Spleen (tissue), 7 donors: ENCODE results near the gene PLXND1.

Source experiments
- CTCF ChIP-seq, 11 experiments: fragments of 200-600 bp in 7 of 11; fragments of 450-650 bp in 4 of 11; sonication (generic) in 4 of 11; IDR thresholded peaks in 8 of 11; conservative IDR thresholded peaks in 3 of 11; 1 replicate in 7 of 11; 2 replicates in 4 of 11; pipeline versions ENCODE4 v1.4.0 to v1.8.0; 2016 to 2021; ENCODE audit warnings: antibody characterized with exemption in 11 of 11, inconsistent platforms in 4 of 11, mild to moderate bottlenecking in 1 of 11
- POLR2A ChIP-seq, 3 donors: fragments of 450-650 bp; IDR thresholded peaks; one replicate each; pipeline ENCODE4 v1.5.1; 2017; ENCODE audit warnings: antibody characterized with exemption in 3 of 3, mild to moderate bottlenecking in 1 of 3
- POLR2AphosphoS5 ChIP-seq, 3 donors: sonication (generic); formaldehyde crosslinking; IDR thresholded peaks; one replicate each; pipeline ENCODE4 v1.5.1; 2017; ENCODE audit warnings: antibody characterized with exemption in 3 of 3
- donor health status: DM: no; HTN: no; CAD: no; lungs with moderate emphysema.
- donor health status: DM: no; HTN: no; CAD: no.
- donor health status: DM: no; HTN: no; CAD: no.

DNA sequence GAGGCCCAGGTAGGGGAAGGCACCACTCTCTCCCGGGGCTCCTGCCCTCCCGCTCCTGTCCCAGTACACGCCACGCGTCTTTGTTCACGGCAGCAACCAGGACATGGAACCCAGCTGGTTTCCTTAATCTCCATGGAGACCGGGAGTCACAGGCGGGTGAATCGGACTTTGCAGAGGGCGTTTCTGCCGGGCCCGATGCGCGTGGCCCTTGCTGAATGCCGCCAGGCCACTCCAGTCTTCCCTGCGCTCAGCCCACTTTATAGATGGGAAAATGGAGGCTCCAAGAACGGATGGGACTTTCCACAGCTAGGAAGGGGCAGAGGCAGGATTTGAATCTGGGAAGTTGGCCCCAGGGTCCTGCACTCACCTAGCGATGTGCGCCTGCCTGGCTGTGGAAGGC lies 7.4 kb downstream of the PLXND1 start:
- TF ChIP-seq POLR2A (IDR thresholded peaks at IDR 0.05) (no peak), CTCF (IDR thresholded peaks at IDR 0.05 in 8 of 11, conservative IDR thresholded peaks at IDR 0.05 in 3 of 11) (no peak), POLR2AphosphoS5 (IDR thresholded peaks at IDR 0.05) (no peak)
